ENCODE measurements around the gene EFTUD2. TPM values are rescaled to one million over a fixed set of nuclear protein-coding genes. Genes with fewer than 3 reads are reported as not detected.

The EFTUD2 gene
- total and polyA plus RNA-seq, 2 of the 8 experiments (the other 6 are each of a cell fraction or from before 2014, with no cell fraction given), result 118 to 195 TPM

GRCh38 chr17:44804302-44805089, 94.7 kb downstream of the EFTUD2 start (continued):
- TF ChIP-seq NRF1 (IDR thresholded peaks at IDR 0.05; ENCODE audit: low read depth, low read length) (no peak), EZH2 (IDR thresholded peaks at IDR 0.05; ENCODE audit: low read depth, low read length, severe bottlenecking) (no peak), RFX5 (IDR thresholded peaks at IDR 0.05; ENCODE audit: borderline replicate concordance, low read depth, low read length) (no peak)
